ENCODE data around the gene CHFR. TPM values are rescaled to one million over a fixed set of nuclear protein-coding genes. Genes with fewer than 3 reads are reported as not detected.

CHFR gene
- total RNA-seq, 1 experiment from 2014 or later = 32.3 TPM

DNA sequence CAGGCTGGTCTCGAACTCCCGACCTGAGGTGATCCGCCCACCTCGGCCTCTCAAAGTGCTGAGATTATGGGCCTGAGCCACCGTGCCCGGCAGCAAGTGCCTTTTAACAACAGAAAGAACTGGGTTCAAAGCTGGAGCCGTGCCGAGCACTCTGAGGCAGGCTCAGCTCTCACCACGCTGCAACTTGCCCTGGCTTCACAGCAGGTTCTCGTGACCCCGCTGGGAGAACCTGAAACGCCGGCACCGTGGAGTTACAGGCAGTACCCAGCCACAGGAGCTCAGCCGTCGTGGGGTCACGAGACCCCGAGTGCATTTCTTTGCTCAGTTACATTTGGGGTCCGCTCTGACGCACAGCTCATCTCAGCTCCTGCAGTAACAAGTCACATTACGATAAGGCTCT lies 73.2 kb downstream of the CHFR start:
- ChIA-PET CTCF (no interaction called here), POLR2A (interaction anchor here (0.7 kb wide), 1 partner anchor 20 kb away, joined by 16 read pairs; no protein-coding TSS in a partner anchor)
- H3K4me1 Mint-ChIP-seq (ENCODE audit: low read depth, unreplicated experiment) = no peaks in the 10 kb centered on the region
- peaks cover 88% of the 10 kb centered on the region for H3K36me3 Mint-ChIP-seq (ENCODE audit: insufficient read depth, unreplicated experiment)
- no peaks in the 10 kb centered on the region for H3K9me3 Mint-ChIP-seq (ENCODE audit: unreplicated experiment)
- Histone ChIP-seq H3K9me3 (no peaks in the 10 kb centered on the region), H3K4me1 (no peaks in the 10 kb centered on the region), H3K27me3 (replicated peaks; ENCODE audit: control insufficient read depth, insufficient read depth, low read length) (no peaks in the 10 kb centered on the region), H3K4me3 (ENCODE audit: low read depth, low read length) (no peak overlapping the region), H3K36me3 (ENCODE audit: control insufficient read depth, insufficient read depth, low read length) (peaks cover 3% of the 10 kb centered on the region; the same call in 1 of the 2 replicates)
- TF ChIP-seq, protein P1, sequence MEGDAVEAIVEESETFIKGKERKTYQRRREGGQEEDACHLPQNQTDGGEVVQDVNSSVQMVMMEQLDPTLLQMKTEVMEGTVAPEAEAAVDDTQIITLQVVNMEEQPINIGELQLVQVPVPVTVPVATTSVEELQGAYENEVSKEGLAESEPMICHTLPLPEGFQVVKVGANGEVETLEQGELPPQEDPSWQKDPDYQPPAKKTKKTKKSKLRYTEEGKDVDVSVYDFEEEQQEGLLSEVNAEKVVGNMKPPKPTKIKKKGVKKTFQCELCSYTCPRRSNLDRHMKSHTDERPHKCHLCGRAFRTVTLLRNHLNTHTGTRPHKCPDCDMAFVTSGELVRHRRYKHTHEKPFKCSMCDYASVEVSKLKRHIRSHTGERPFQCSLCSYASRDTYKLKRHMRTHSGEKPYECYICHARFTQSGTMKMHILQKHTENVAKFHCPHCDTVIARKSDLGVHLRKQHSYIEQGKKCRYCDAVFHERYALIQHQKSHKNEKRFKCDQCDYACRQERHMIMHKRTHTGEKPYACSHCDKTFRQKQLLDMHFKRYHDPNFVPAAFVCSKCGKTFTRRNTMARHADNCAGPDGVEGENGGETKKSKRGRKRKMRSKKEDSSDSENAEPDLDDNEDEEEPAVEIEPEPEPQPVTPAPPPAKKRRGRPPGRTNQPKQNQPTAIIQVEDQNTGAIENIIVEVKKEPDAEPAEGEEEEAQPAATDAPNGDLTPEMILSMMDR (IDR thresholded peaks at IDR 0.05; ENCODE audit: insufficient read depth in 1 of 2, low read depth in 1 of 2, low read length in 1 of 2, severe bottlenecking in 1 of 2, unreplicated experiment in 1 of 2) = no peak
- intact Hi-C loops (cut with micrococcal nuclease; ENCODE audit: unreplicated experiment) = no loop called here
- no peak overlapping the region for H3K27ac Mint-ChIP-seq (ENCODE audit: unreplicated experiment)
- H3K27me3 Mint-ChIP-seq (ENCODE audit: insufficient read depth, unreplicated experiment) = no peaks in the 10 kb centered on the region
- no peak overlapping the region for H3K4me3 Mint-ChIP-seq (ENCODE audit: unreplicated experiment)
- no peak for DNase-seq
- BruUV-seq (replicated peaks) = no TSS peak

DNA sequence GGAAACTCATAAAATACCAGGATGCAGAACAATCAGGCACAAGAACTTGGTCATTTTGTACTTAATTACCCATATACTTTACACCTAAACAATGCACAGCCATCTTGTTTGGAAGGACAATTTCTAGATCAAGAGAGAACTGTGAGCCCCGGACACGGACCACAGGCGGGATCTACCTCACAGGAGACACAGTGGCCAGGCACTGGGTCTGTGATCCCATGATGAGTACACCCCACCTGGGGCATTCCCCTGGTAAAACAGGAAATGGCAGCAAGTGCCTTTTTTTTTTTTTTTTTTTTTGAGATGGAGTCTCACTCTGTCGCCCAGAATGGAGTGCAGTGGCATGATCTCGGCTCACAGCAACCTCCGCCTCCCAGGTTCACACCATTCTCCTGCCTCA lies 74.0 kb downstream of the CHFR start:
- peaks cover 2% of the 10 kb centered on the region; the same call in 1 of the 2 replicates for H3K36me3 ChIP-seq (ENCODE audit: control insufficient read depth, insufficient read depth, low read length)
- Mint-ChIP-seq H3K27ac (ENCODE audit: unreplicated experiment) (no peak overlapping the region), H3K4me1 (ENCODE audit: low read depth, unreplicated experiment) (no peaks in the 10 kb centered on the region), H3K4me3 (ENCODE audit: unreplicated experiment) (no peak overlapping the region), H3K27me3 (ENCODE audit: insufficient read depth, unreplicated experiment) (no peaks in the 10 kb centered on the region), H3K9me3 (ENCODE audit: unreplicated experiment) (no peaks in the 10 kb centered on the region), H3K36me3 (ENCODE audit: insufficient read depth, unreplicated experiment) (peaks cover 88% of the 10 kb centered on the region)
- DNase-seq = no peak
- intact Hi-C loops (cut with micrococcal nuclease; ENCODE audit: unreplicated experiment) = no loop called here
- BruUV-seq (replicated peaks) = no TSS peak
- ChIA-PET CTCF (no interaction called here), POLR2A (interaction anchor here (0.7 kb wide), 1 partner anchor 21 kb away, joined by 16 read pairs; no protein-coding TSS in a partner anchor)
- no peaks in the 10 kb centered on the region for H3K27me3 ChIP-seq (replicated peaks; ENCODE audit: control insufficient read depth, insufficient read depth, low read length)
- TF ChIP-seq, protein P1 (IDR thresholded peaks at IDR 0.05; ENCODE audit: insufficient read depth in 1 of 2, low read depth in 1 of 2, low read length in 1 of 2, severe bottlenecking in 1 of 2, unreplicated experiment in 1 of 2) = no peak
- H3K9me3 ChIP-seq = no peaks in the 10 kb centered on the region
- H3K4me1 ChIP-seq = no peaks in the 10 kb centered on the region
- no peak overlapping the region for H3K4me3 ChIP-seq (ENCODE audit: low read depth, low read length)

DNA sequence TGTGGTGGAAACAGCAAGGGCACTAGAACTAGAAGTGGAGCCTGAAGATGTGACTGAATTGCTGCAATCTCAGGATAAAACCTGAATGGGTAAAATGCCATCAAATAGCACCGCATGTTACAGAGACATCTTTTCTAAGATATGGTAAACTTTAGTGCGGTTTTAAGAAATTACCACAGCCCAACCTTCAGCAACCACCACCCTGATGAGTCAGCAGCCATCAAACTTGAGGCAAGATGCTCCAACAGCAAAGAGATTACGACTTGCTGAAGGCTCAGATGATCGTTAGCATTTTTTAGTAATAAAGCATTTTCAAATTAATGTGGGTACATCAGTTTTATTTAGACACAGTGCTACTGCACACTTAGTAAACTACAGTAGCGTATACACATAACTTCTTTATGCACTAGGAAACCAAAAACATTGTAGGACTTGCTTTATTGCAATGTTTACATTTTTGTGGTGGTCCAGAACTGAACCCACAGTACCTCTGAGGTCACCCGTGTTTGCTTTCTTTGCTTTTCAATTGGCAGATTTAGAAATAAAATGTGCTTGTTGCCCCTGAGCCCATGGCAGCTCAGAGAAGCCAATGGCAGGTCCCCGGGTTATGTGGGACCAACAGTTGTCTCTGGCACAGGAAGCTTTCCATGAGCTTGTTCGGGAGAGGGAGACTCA lies 74.6 kb downstream of the CHFR start:
- BruUV-seq (replicated peaks) = no TSS peak
- H3K27ac Mint-ChIP-seq (ENCODE audit: unreplicated experiment) = no peak overlapping the region
- H3K9me3 Mint-ChIP-seq (ENCODE audit: unreplicated experiment) = no peaks in the 10 kb centered on the region

More for the DNA sequence above, 74.6 kb downstream of the CHFR start:
- DNase-seq = no peak
- Mint-ChIP-seq H3K4me1 (ENCODE audit: low read depth, unreplicated experiment) (no peaks in the 10 kb centered on the region), H3K27me3 (ENCODE audit: insufficient read depth, unreplicated experiment) (no peaks in the 10 kb centered on the region), H3K4me3 (ENCODE audit: unreplicated experiment) (no peak overlapping the region), H3K36me3 (ENCODE audit: insufficient read depth, unreplicated experiment) (peaks cover 88% of the 10 kb centered on the region)
- no peaks in the 10 kb centered on the region for H3K4me1 ChIP-seq
- no peaks in the 10 kb centered on the region for H3K9me3 ChIP-seq
- no peak overlapping the region for H3K4me3 ChIP-seq (ENCODE audit: low read depth, low read length)
- CTCF ChIA-PET = no interaction called here
- H3K27me3 ChIP-seq (replicated peaks; ENCODE audit: control insufficient read depth, insufficient read depth, low read length) = no peaks in the 10 kb centered on the region
- POLR2A ChIA-PET = no interaction called here
- intact Hi-C loops (cut with micrococcal nuclease; ENCODE audit: unreplicated experiment) = no loop called here
- peaks cover 2% of the 10 kb centered on the region; the same call in 1 of the 2 replicates for H3K36me3 ChIP-seq (ENCODE audit: control insufficient read depth, insufficient read depth, low read length)
- TF ChIP-seq, protein P1 (IDR thresholded peaks at IDR 0.05; ENCODE audit: insufficient read depth in 1 of 2, low read depth in 1 of 2, low read length in 1 of 2, severe bottlenecking in 1 of 2, unreplicated experiment in 1 of 2) = no peak

Data from Caco-2 (cell line).